ENCODE data around the gene KLF13. TPM values are rescaled to one million over a fixed set of nuclear protein-coding genes. Genes with fewer than 3 reads are reported as not detected.
A peak's percentile ranks its signal among the peaks of the same experiment; 100 is the strongest.

The KLF13 gene
- total RNA-seq, 2 donors from 2014 or later = 18.7 to 18.9 TPM

- peaks cover 19% of the 10 kb centered on the region for H3K4me1 Mint-ChIP-seq
- Histone ChIP-seq H3K4me1 (ENCODE audit: control insufficient read depth, insufficient read depth, low read length) (no peaks in the 10 kb centered on the region), H3K9me3 (ENCODE audit: control insufficient read depth, low read length) (peaks cover 23% of the 10 kb centered on the region), H3K4me3 (ENCODE audit: low read length) (no peak overlapping the region), H3K36me3 (ENCODE audit: control insufficient read depth, insufficient read depth, low read length) (no peaks in the 10 kb centered on the region), H3K9ac (ENCODE audit: extremely low read depth, low read length, poor library complexity, severe bottlenecking) (no peak overlapping the region), H3K27ac (ENCODE audit: low read depth, low read length) (no peak overlapping the region), H3K27me3 (ENCODE audit: control insufficient read depth, insufficient read depth, low read length, poor library complexity, severe bottlenecking) (peaks cover 8% of the 10 kb centered on the region)
- peaks cover 6% of the 10 kb centered on the region for H3K27me3 Mint-ChIP-seq (ENCODE audit: insufficient read depth)
- no peak overlapping the region for H3K27ac Mint-ChIP-seq
- TF ChIP-seq CTCF (conservative IDR thresholded peaks at IDR 0.05) = no peak
- H3K36me3 Mint-ChIP-seq (ENCODE audit: low read depth) = peaks cover 2% of the 10 kb centered on the region
- H3K9me3 Mint-ChIP-seq = peaks cover 18% of the 10 kb centered on the region
- 88 to 92% methylated on average over 5 to 6 of the region's 6 CpGs for WGBS, 2 experiments (ENCODE audit: insufficient coverage in 1 of 2, insufficient read length in 1 of 2)
- DNase-seq = no peak
- no peak overlapping the region for H3K4me3 Mint-ChIP-seq
Observed at GRCh38 chr15:31387479-31388118, 61.0 kb downstream of the KLF13 start.

DNA sequence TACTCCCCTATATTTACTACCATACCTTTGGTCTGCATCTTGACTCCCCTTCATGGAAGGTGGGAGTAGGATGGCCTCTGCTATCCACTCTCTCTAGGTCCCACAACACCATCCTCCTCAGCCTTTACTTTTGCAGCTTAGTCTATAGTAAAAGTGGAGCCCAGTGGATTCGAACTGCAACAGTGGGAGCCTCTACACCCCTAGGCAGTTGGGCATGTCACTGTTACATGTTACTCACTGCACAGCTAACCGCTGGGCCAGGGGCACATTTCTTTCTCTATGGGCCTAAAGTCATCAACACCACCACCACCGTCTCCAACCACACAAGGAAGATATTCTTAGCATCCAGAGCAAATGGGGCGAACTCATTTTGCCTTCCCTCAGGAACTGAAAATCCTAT is 62.9 kb downstream of the KLF13 start:
- H3K4me3 Mint-ChIP-seq = no peak overlapping the region
- DNase-seq = no peak
- Histone ChIP-seq H3K27ac (ENCODE audit: low read depth, low read length) (no peak overlapping the region), H3K4me3 (ENCODE audit: low read length) (peak overlapping the region; percentile 60), H3K9ac (ENCODE audit: extremely low read depth, low read length, poor library complexity, severe bottlenecking) (no peak overlapping the region), H3K36me3 (ENCODE audit: control insufficient read depth, insufficient read depth, low read length) (no peaks in the 10 kb centered on the region), H3K27me3 (ENCODE audit: control insufficient read depth, insufficient read depth, low read length, poor library complexity, severe bottlenecking) (peaks cover 27% of the 10 kb centered on the region), H3K4me1 (ENCODE audit: control insufficient read depth, insufficient read depth, low read length) (no peaks in the 10 kb centered on the region), H3K9me3 (ENCODE audit: control insufficient read depth, low read length) (peaks cover 23% of the 10 kb centered on the region)
- TF ChIP-seq CTCF (conservative IDR thresholded peaks at IDR 0.05) = no peak
- H3K36me3 Mint-ChIP-seq (ENCODE audit: low read depth) = peaks cover 2% of the 10 kb centered on the region
- H3K4me1 Mint-ChIP-seq = peaks cover 17% of the 10 kb centered on the region
- peaks cover 25% of the 10 kb centered on the region for H3K27me3 Mint-ChIP-seq (ENCODE audit: insufficient read depth)
- 97 to 100% methylated on average over 3 to 4 of the region's 4 CpGs for WGBS, 2 experiments (ENCODE audit: insufficient coverage in 1 of 2, insufficient read length in 1 of 2)
- no peak overlapping the region for H3K27ac Mint-ChIP-seq
- peaks cover 18% of the 10 kb centered on the region for H3K9me3 Mint-ChIP-seq

DNA sequence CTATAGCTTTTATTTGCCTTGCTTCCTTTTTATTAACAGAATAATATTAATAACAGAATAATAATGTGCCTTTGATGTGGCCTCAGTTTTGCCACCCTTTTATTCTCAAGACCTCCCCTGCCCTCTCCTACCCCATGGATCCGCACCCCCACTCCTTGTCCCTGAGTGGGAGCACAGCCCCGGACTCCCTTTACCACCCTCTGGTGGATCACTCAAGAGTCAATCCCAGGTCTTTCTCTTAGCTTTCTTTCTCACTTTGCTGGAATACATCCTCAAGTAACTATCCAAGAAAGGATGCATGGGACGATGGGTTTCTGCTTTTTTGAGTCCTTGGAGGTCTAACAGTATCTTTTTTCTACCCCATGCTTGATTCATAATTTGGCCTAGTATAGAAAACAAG is 63.4 kb downstream of the KLF13 start:
- TF ChIP-seq CTCF (conservative IDR thresholded peaks at IDR 0.05) = no peak
- Mint-ChIP-seq H3K9me3 (peaks cover 18% of the 10 kb centered on the region), H3K27me3 (ENCODE audit: insufficient read depth) (peaks cover 30% of the 10 kb centered on the region), H3K27ac (no peak overlapping the region), H3K4me3 (no peak overlapping the region), H3K36me3 (ENCODE audit: low read depth) (peaks cover 2% of the 10 kb centered on the region), H3K4me1 (peaks cover 17% of the 10 kb centered on the region)
- no peaks in the 10 kb centered on the region for H3K4me1 ChIP-seq (ENCODE audit: control insufficient read depth, insufficient read depth, low read length)
- no peak overlapping the region for H3K27ac ChIP-seq (ENCODE audit: low read depth, low read length)
- no peak for DNase-seq
- no peak overlapping the region for H3K9ac ChIP-seq (ENCODE audit: extremely low read depth, low read length, poor library complexity, severe bottlenecking)
- H3K27me3 ChIP-seq (ENCODE audit: control insufficient read depth, insufficient read depth, low read length, poor library complexity, severe bottlenecking) = peaks cover 32% of the 10 kb centered on the region
- peak overlapping the region; percentile 60 for H3K4me3 ChIP-seq (ENCODE audit: low read length)
- 92 to 93% methylated on average over 3 of the region's 3 CpGs for WGBS, 2 experiments (ENCODE audit: insufficient coverage in 1 of 2, insufficient read length in 1 of 2)
- peaks cover 23% of the 10 kb centered on the region for H3K9me3 ChIP-seq (ENCODE audit: control insufficient read depth, low read length)
- no peaks in the 10 kb centered on the region for H3K36me3 ChIP-seq (ENCODE audit: control insufficient read depth, insufficient read depth, low read length)
